ENCODE data around the gene LMF1.

LMF1 gene

DNA sequence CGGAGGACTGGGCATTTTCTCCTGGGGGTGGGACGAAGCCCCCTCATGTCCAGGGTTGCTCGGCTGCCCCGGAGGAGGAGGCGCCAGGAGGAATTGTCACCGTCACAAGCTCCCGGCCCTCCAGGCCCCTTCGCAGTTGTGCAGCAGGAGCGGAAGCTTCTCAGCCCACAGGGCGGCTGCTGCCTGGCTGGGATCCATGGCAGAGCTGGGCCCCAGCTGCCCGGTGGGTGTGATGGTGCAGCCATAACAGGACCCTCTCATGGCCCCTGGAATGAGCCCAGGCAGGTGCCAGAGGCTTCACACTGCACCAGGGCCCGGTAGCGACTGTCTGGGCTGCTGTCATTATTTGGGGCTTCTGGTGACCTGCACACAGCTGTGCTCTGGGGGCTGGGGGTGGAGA is 115.3 kb downstream of the LMF1 start:
- no peaks in the 10 kb centered on the region for H3K9me3 ChIP-seq (ENCODE audit: control insufficient read depth in 2 of 2, low read length in 2 of 2)
- H3K4me1 ChIP-seq (ENCODE audit: control insufficient read depth in 2 of 2, insufficient read depth in 2 of 2, low read length in 2 of 2) = no peaks in the 10 kb centered on the region
- H3K27ac ChIP-seq (ENCODE audit: low read depth in 2 of 2, low read length in 2 of 2) = no peak overlapping the region
- no peak overlapping the region for H3K9ac ChIP-seq (ENCODE audit: low read depth in 1 of 2, low read length in 2 of 2)
- no peak overlapping the region for H3K4me3 ChIP-seq (ENCODE audit: low read length in 2 of 2)
- no peaks in the 10 kb centered on the region for H3K27me3 ChIP-seq (ENCODE audit: control insufficient read depth in 2 of 2, insufficient read depth in 2 of 2, low read length in 2 of 2)
- no peaks in the 10 kb centered on the region for H3K36me3 ChIP-seq (ENCODE audit: control insufficient read depth in 2 of 2, insufficient read depth in 2 of 2, low read length in 2 of 2)

DNA sequence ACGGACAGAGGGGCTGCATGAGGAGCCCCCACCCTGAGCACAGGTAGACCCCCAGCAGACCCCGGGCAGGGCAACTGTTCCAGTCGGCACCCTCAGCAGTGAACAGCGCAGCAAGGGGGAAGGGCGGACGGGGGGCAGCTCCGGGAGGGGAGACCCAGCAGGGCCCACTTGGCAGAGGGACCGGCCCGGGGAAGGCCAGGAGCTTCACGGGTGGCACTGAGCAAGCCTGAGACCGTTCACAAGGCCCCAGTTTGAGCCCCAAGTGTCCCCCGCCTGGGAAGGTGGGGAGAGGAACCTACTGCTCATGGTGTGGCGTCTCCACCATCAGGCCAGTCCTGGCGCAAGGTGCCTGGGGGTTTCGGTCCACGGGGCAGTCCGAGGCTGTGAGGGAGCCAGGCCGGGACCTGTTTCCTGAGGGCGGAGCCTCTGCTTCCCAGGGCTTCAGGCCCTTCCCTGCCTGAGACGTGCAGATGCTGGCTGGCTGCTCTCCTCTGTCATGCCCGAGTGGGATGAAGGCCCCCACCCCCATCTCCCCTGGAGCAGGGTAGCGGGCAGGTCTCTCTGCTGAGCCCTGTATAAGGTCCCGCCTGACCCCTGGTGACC is 115.9 kb downstream of the LMF1 start:
- H3K4me1 ChIP-seq (ENCODE audit: control insufficient read depth in 2 of 2, insufficient read depth in 2 of 2, low read length in 2 of 2) = no peaks in the 10 kb centered on the region
- H3K27ac ChIP-seq (ENCODE audit: low read depth in 2 of 2, low read length in 2 of 2) = no peak overlapping the region
- no peaks in the 10 kb centered on the region for H3K9me3 ChIP-seq (ENCODE audit: control insufficient read depth in 2 of 2, low read length in 2 of 2)
- no peaks in the 10 kb centered on the region for H3K27me3 ChIP-seq (ENCODE audit: control insufficient read depth in 2 of 2, insufficient read depth in 2 of 2, low read length in 2 of 2)
- no peak overlapping the region for H3K9ac ChIP-seq (ENCODE audit: low read depth in 1 of 2, low read length in 2 of 2)
- no peaks in the 10 kb centered on the region for H3K36me3 ChIP-seq (ENCODE audit: control insufficient read depth in 2 of 2, insufficient read depth in 2 of 2, low read length in 2 of 2)
- H3K4me3 ChIP-seq (ENCODE audit: low read length in 2 of 2) = no peak overlapping the region

DNA sequence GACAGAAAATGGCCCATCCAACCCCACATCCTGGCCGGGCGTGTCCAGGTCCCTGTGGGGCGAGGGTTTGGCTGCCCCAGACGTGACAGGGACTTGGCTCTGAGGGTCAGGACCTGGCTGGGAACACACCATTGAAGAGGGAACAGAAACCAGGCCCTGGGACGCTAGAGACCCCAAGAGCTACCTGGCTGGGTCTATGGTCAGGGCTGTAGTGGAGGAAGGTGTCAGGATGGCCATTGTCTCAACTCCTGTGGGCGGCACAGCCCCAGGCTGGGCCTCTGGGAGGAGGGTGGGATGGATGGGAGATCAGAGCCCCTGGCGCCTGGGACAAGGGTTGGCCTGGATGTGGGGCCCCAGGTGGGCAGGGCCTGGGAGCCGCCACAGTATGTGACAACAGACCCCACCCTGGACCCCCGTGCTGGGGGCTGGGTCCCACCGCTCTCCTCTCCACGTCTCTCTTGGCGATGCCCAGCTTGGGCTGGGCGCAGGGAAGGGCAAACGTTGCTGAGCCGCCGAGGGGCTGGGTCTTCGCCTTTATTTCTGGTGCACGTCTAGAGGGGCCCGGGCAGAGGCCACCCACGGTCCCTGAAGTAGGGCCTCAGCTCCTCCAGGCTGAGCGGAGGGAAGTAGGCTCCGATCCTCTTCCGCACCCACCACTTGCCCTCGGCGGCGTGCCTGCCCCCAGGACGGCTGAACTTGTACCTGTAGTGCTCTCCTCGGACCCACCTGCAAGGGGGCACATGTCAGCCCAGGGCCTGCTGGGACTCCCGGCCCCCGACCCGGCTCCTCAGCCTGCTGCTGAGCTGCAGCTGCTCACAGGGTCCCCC is 116.6 kb downstream of the LMF1 start:
- no peaks in the 10 kb centered on the region for H3K4me1 ChIP-seq (ENCODE audit: control insufficient read depth in 2 of 2, insufficient read depth in 2 of 2, low read length in 2 of 2)
- no peaks in the 10 kb centered on the region for H3K9me3 ChIP-seq (ENCODE audit: control insufficient read depth in 2 of 2, low read length in 2 of 2)
- H3K27ac ChIP-seq (ENCODE audit: low read depth in 2 of 2, low read length in 2 of 2) = no peak overlapping the region
- no peak overlapping the region for H3K9ac ChIP-seq (ENCODE audit: low read depth in 1 of 2, low read length in 2 of 2)
- no peaks in the 10 kb centered on the region for H3K27me3 ChIP-seq (ENCODE audit: control insufficient read depth in 2 of 2, insufficient read depth in 2 of 2, low read length in 2 of 2)
- no peak overlapping the region for H3K4me3 ChIP-seq (ENCODE audit: low read length in 2 of 2)
- H3K36me3 ChIP-seq (ENCODE audit: control insufficient read depth in 2 of 2, insufficient read depth in 2 of 2, low read length in 2 of 2) = no peaks in the 10 kb centered on the region

GRCh38 chr16:853306-853705 is 117.5 kb downstream of the LMF1 start:
- Histone ChIP-seq H3K4me3 (ENCODE audit: low read length in 2 of 2) (no peak overlapping the region), H3K36me3 (ENCODE audit: control insufficient read depth in 2 of 2, insufficient read depth in 2 of 2, low read length in 2 of 2) (no peaks in the 10 kb centered on the region), H3K27ac (ENCODE audit: low read depth in 2 of 2, low read length in 2 of 2) (no peak overlapping the region), H3K9me3 (ENCODE audit: control insufficient read depth in 2 of 2, low read length in 2 of 2) (no peaks in the 10 kb centered on the region), H3K9ac (ENCODE audit: low read depth in 1 of 2, low read length in 2 of 2) (no peak overlapping the region), H3K27me3 (ENCODE audit: control insufficient read depth in 2 of 2, insufficient read depth in 2 of 2, low read length in 2 of 2) (no peaks in the 10 kb centered on the region), H3K4me1 (ENCODE audit: control insufficient read depth in 2 of 2, insufficient read depth in 2 of 2, low read length in 2 of 2) (no peaks in the 10 kb centered on the region)

GRCh38 chr16:852451-853185 is 118.2 kb downstream of the LMF1 start:
- Histone ChIP-seq H3K4me3 (ENCODE audit: low read length in 2 of 2) (no peak overlapping the region), H3K9ac (ENCODE audit: low read depth in 1 of 2, low read length in 2 of 2) (no peak overlapping the region), H3K27ac (ENCODE audit: low read depth in 2 of 2, low read length in 2 of 2) (no peak overlapping the region), H3K36me3 (ENCODE audit: control insufficient read depth in 2 of 2, insufficient read depth in 2 of 2, low read length in 2 of 2) (no peaks in the 10 kb centered on the region), H3K27me3 (ENCODE audit: control insufficient read depth in 2 of 2, insufficient read depth in 2 of 2, low read length in 2 of 2) (no peaks in the 10 kb centered on the region), H3K9me3 (ENCODE audit: control insufficient read depth in 2 of 2, low read length in 2 of 2) (no peaks in the 10 kb centered on the region), H3K4me1 (ENCODE audit: control insufficient read depth in 2 of 2, insufficient read depth in 2 of 2, low read length in 2 of 2) (no peaks in the 10 kb centered on the region)

DNA sequence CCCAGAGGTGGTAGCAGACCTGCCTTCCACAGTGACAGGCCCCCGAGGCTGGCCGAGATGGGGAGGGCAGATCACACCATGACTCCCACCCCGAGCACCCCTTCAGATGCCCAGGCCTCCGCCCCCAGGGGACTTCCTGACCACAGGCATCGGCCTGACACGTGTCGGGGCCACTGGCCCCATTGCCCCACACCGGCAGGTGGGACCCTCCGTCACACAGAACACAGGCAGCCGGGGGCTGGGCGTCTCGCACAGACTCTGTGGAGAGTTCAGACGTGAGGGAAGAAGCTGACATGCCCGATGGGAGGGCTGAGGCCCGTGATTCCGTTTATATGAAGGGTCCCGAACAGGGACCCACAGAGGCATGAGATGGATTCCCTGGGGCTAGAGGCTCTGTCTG is 118.9 kb downstream of the LMF1 start:
- H3K9ac ChIP-seq (ENCODE audit: low read depth in 1 of 2, low read length in 2 of 2) = no peak overlapping the region
- no peaks in the 10 kb centered on the region for H3K9me3 ChIP-seq (ENCODE audit: control insufficient read depth in 2 of 2, low read length in 2 of 2)
- no peak overlapping the region for H3K27ac ChIP-seq (ENCODE audit: low read depth in 2 of 2, low read length in 2 of 2)

DNA sequence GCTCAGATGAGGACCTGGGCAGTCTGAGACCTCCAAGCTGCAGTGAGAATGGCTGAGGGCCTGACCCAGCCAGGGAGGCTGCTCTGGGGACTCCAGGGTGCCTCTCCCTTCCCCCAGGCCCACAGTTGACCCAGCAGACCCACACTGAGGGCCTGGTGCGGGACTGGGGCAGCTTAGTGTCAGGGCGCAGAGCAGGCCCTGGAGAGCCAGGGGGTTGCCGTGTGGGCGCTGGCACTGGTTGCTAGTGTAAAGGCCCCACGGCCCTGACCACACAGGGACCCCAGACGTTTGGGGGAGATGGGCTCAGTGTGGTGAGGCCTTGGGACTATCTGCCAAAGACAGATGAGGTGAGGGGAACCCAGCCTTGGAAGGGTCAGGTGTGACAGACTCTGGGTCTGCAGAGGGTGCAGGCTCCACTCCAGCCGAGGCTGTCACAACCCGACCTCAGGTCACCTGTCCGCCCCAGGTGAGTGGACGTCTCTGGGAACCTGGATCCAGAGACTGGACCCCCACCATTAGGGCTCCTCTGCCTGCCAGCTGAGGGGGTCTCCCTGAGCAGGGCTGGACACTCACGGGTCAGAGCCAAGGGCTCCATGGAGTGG is 119.5 kb downstream of the LMF1 start:
- H3K4me1 ChIP-seq (ENCODE audit: control insufficient read depth in 2 of 2, insufficient read depth in 2 of 2, low read length in 2 of 2) = no peaks in the 10 kb centered on the region
- H3K9ac ChIP-seq (ENCODE audit: low read depth in 1 of 2, low read length in 2 of 2) = no peak overlapping the region
- H3K36me3 ChIP-seq (ENCODE audit: control insufficient read depth in 2 of 2, insufficient read depth in 2 of 2, low read length in 2 of 2) = no peaks in the 10 kb centered on the region
- H3K9me3 ChIP-seq (ENCODE audit: control insufficient read depth in 2 of 2, low read length in 2 of 2) = no peaks in the 10 kb centered on the region
- no peak overlapping the region for H3K4me3 ChIP-seq (ENCODE audit: low read length in 2 of 2)
- no peak overlapping the region for H3K27ac ChIP-seq (ENCODE audit: low read depth in 2 of 2, low read length in 2 of 2)
- no peaks in the 10 kb centered on the region for H3K27me3 ChIP-seq (ENCODE audit: control insufficient read depth in 2 of 2, insufficient read depth in 2 of 2, low read length in 2 of 2)

More for the DNA sequence above, 118.9 kb downstream of the LMF1 start:
- Histone ChIP-seq H3K27me3 (ENCODE audit: control insufficient read depth in 2 of 2, insufficient read depth in 2 of 2, low read length in 2 of 2) (no peaks in the 10 kb centered on the region), H3K4me3 (ENCODE audit: low read length in 2 of 2) (no peak overlapping the region), H3K36me3 (ENCODE audit: control insufficient read depth in 2 of 2, insufficient read depth in 2 of 2, low read length in 2 of 2) (no peaks in the 10 kb centered on the region), H3K4me1 (ENCODE audit: control insufficient read depth in 2 of 2, insufficient read depth in 2 of 2, low read length in 2 of 2) (no peaks in the 10 kb centered on the region)

- H3K4me1 ChIP-seq (ENCODE audit: control insufficient read depth in 2 of 2, insufficient read depth in 2 of 2, low read length in 2 of 2) = no peaks in the 10 kb centered on the region
- no peaks in the 10 kb centered on the region for H3K27me3 ChIP-seq (ENCODE audit: control insufficient read depth in 2 of 2, insufficient read depth in 2 of 2, low read length in 2 of 2)
- no peak overlapping the region for H3K27ac ChIP-seq (ENCODE audit: low read depth in 2 of 2, low read length in 2 of 2)
- H3K36me3 ChIP-seq (ENCODE audit: control insufficient read depth in 2 of 2, insufficient read depth in 2 of 2, low read length in 2 of 2) = no peaks in the 10 kb centered on the region
- H3K9me3 ChIP-seq (ENCODE audit: control insufficient read depth in 2 of 2, low read length in 2 of 2) = no peaks in the 10 kb centered on the region
- no peak overlapping the region for H3K4me3 ChIP-seq (ENCODE audit: low read length in 2 of 2)
- H3K9ac ChIP-seq (ENCODE audit: low read depth in 1 of 2, low read length in 2 of 2) = no peak overlapping the region
Observed at GRCh38 chr16:850668-851067, 120.1 kb downstream of the LMF1 start.

GRCh38 chr16:848510-849253 is 122.1 kb downstream of the LMF1 start:
- no peaks in the 10 kb centered on the region for H3K36me3 ChIP-seq (ENCODE audit: control insufficient read depth in 2 of 2, insufficient read depth in 2 of 2, low read length in 2 of 2)
- H3K27me3 ChIP-seq (ENCODE audit: control insufficient read depth in 2 of 2, insufficient read depth in 2 of 2, low read length in 2 of 2) = no peaks in the 10 kb centered on the region
- no peak overlapping the region for H3K4me3 ChIP-seq (ENCODE audit: low read length in 2 of 2)
- no peaks in the 10 kb centered on the region for H3K4me1 ChIP-seq (ENCODE audit: control insufficient read depth in 2 of 2, insufficient read depth in 2 of 2, low read length in 2 of 2)
- H3K9me3 ChIP-seq (ENCODE audit: control insufficient read depth in 2 of 2, low read length in 2 of 2) = no peaks in the 10 kb centered on the region
- no peak overlapping the region for H3K9ac ChIP-seq (ENCODE audit: low read depth in 1 of 2, low read length in 2 of 2)
- no peak overlapping the region for H3K27ac ChIP-seq (ENCODE audit: low read depth in 2 of 2, low read length in 2 of 2)
